Parathyroid adenoma (tissue), 2 donors: ENCODE data around the gene ZNF691.
A peak's percentile ranks its signal among the peaks of the same experiment; 100 is the strongest.

Experiments
- H2AFZ ChIP-seq: fragments of 300-600 bp; sonication (generic); one replicate; pipeline ENCODE4 v1.7.0; 2017; ENCODE audit warnings: antibody characterized with exemption, mild to moderate bottlenecking
- H3K27ac ChIP-seq: fragments of 300-600 bp; sonication (generic); one replicate; pipeline ENCODE4 v1.7.0; 2017
- H3K27me3 ChIP-seq: fragments of 300-600 bp; sonication (generic); one replicate; pipeline ENCODE4 v1.7.0; 2017; ENCODE audit warnings: low read length; ENCODE audit not compliant: control insufficient read depth, insufficient read depth
- H3K36me3 ChIP-seq: fragments of 300-600 bp; sonication (generic); one replicate; pipeline ENCODE4 v1.7.0; 2017; ENCODE audit warnings: low read length; ENCODE audit not compliant: control insufficient read depth, insufficient read depth
- H3K4me1 ChIP-seq: fragments of 300-600 bp; sonication (generic); one replicate; pipeline ENCODE4 v1.7.0; 2017; ENCODE audit warnings: control low read depth
- H3K4me2 ChIP-seq: fragments of 300-600 bp; sonication (generic); one replicate; pipeline ENCODE4 v1.7.0; 2017; ENCODE audit warnings: low read length
- H3K4me3 ChIP-seq: fragments of 300-600 bp; sonication (generic); one replicate; pipeline ENCODE4 v1.7.0; 2017; ENCODE audit warnings: low read depth, low read length
- H3K79me2 ChIP-seq: fragments of 300-600 bp; sonication (generic); one replicate; pipeline ENCODE4 v1.7.0; 2017; ENCODE audit warnings: control low read depth
- H3K9ac ChIP-seq: fragments of 300-600 bp; sonication (generic); one replicate; pipeline ENCODE4 v1.7.0; 2017; ENCODE audit warnings: mild to moderate bottlenecking
- H3K9me3 ChIP-seq: fragments of 300-600 bp; sonication (generic); one replicate; pipeline ENCODE4 v1.7.0; 2017; ENCODE audit warnings: low read length; ENCODE audit not compliant: control insufficient read depth
- TF ChIP-seq, protein P1 (sequence below): fragments of 300-600 bp; sonication (generic); IDR thresholded peaks from one replicate; pipeline ENCODE4 v1.7.0; 2017; ENCODE audit warnings: antibody characterized with exemption, mild to moderate bottlenecking
- donor health status: primary hyperparathyroidism.

Gene ZNF691

GRCh38 chr1:42830631-42831030 is 15.8 kb upstream of the ZNF691 start:
- Histone ChIP-seq H2AFZ (no peak overlapping the region), H3K27ac (no peak overlapping the region), H3K36me3 (no peaks in the 10 kb centered on the region), H3K4me2 (no peak overlapping the region), H3K9me3 (no peaks in the 10 kb centered on the region), H3K27me3 (no peaks in the 10 kb centered on the region), H3K4me3 (no peak overlapping the region), H3K4me1 (peaks cover 3% of the 10 kb centered on the region), H3K9ac (no peak overlapping the region), H3K79me2 (no peaks in the 10 kb centered on the region)
- TF ChIP-seq, protein P1, sequence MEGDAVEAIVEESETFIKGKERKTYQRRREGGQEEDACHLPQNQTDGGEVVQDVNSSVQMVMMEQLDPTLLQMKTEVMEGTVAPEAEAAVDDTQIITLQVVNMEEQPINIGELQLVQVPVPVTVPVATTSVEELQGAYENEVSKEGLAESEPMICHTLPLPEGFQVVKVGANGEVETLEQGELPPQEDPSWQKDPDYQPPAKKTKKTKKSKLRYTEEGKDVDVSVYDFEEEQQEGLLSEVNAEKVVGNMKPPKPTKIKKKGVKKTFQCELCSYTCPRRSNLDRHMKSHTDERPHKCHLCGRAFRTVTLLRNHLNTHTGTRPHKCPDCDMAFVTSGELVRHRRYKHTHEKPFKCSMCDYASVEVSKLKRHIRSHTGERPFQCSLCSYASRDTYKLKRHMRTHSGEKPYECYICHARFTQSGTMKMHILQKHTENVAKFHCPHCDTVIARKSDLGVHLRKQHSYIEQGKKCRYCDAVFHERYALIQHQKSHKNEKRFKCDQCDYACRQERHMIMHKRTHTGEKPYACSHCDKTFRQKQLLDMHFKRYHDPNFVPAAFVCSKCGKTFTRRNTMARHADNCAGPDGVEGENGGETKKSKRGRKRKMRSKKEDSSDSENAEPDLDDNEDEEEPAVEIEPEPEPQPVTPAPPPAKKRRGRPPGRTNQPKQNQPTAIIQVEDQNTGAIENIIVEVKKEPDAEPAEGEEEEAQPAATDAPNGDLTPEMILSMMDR = no peak

- Histone ChIP-seq H3K9ac (no peak overlapping the region), H3K36me3 (no peaks in the 10 kb centered on the region), H3K4me1 (peaks cover 5% of the 10 kb centered on the region), H3K79me2 (no peaks in the 10 kb centered on the region), H3K27ac (no peak overlapping the region), H3K9me3 (no peaks in the 10 kb centered on the region), H3K4me2 (no peak overlapping the region), H3K4me3 (no peak overlapping the region), H2AFZ (no peak overlapping the region), H3K27me3 (no peaks in the 10 kb centered on the region)
- TF ChIP-seq, protein P1 = no peak
These were observed 15.1 kb upstream of the ZNF691 start for GRCh38 chr1:42831273-42831672.

- Histone ChIP-seq H3K36me3 (no peaks in the 10 kb centered on the region), H3K79me2 (no peaks in the 10 kb centered on the region), H3K27ac (no peak overlapping the region), H3K27me3 (no peaks in the 10 kb centered on the region), H3K4me1 (peaks cover 11% of the 10 kb centered on the region), H3K9me3 (no peaks in the 10 kb centered on the region), H3K9ac (no peak overlapping the region), H3K4me3 (no peak overlapping the region), H3K4me2 (no peak overlapping the region), H2AFZ (no peak overlapping the region)
- TF ChIP-seq, protein P1 = no peak
These were observed 13.7 kb upstream of the ZNF691 start for GRCh38 chr1:42832641-42833240.

DNA sequence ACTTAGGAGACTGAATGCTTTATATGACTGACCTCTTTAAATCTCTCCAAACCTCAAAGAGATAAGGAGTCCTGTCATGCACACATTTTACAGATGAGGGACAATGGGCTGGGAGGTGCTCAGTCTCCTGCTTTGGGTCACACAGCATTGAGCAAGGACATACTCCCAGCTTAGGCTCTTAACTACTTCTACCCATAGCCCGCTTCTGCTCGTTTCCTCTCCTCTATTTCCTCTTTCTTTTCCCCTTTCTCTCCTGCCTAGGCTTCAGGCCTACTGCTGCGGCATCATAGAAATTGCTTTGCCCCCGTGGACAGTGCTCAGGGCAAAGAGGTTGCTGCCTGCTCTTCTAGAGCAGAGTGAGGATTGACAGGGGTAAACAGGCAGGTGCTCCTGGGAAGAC is 12.4 kb upstream of the ZNF691 start:
- TF ChIP-seq, protein P1 = no peak
- Histone ChIP-seq H3K4me1 (peaks cover 11% of the 10 kb centered on the region), H3K36me3 (no peaks in the 10 kb centered on the region), H3K79me2 (no peaks in the 10 kb centered on the region), H3K27ac (peak overlapping the region; percentile 81), H2AFZ (peak overlapping the region; percentile 1), H3K9ac (no peak overlapping the region), H3K4me3 (no peak overlapping the region), H3K27me3 (no peaks in the 10 kb centered on the region), H3K4me2 (no peak overlapping the region), H3K9me3 (no peaks in the 10 kb centered on the region)

DNA sequence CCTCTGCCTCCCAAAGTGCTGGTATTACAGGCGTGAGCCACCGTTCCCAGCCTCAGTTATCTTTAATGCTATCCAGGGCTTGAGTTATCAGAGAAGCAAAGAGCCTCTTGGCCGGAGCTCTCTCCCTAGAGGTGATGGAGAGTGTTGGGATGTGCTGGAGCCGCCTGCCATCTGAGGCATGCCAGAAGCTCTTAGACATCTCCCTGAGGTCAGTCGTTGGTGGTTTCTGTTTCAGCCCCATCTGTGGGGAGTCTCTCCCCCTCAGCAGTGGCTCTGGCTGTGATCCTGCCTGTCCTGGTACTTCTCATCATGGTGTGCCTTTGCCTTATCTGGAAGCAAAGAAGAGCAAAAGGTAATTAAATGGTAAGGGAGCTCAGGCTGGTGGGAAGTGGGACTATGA is 11.6 kb upstream of the ZNF691 start:
- H3K9me3 ChIP-seq = no peaks in the 10 kb centered on the region

More for the DNA sequence above, 11.6 kb upstream of the ZNF691 start:
- H2AFZ ChIP-seq = peak overlapping the region; percentile 28
- peaks cover 11% of the 10 kb centered on the region for H3K4me1 ChIP-seq
- H3K9ac ChIP-seq = no peak overlapping the region
- no peaks in the 10 kb centered on the region for H3K27me3 ChIP-seq
- no peaks in the 10 kb centered on the region for H3K79me2 ChIP-seq
- H3K27ac ChIP-seq = peak overlapping the region; percentile 81
- no peak overlapping the region for H3K4me3 ChIP-seq
- peak overlapping the region; percentile 60 for H3K4me2 ChIP-seq
- TF ChIP-seq, protein P1 = no peak
- H3K36me3 ChIP-seq = no peaks in the 10 kb centered on the region
